Thoracic aorta (tissue), 2 donors: Measurements from ENCODE around the gene GNRHR. TPM values are rescaled to one million over a fixed set of nuclear protein-coding genes. Genes with fewer than 3 reads are reported as not detected.

Source experiments
- ATAC-seq: fragments of 150-250 bp; one replicate; pipeline ENCODE4 v1.8.0; 2017; ENCODE audit warnings: low read depth; ENCODE audit not compliant: insufficient number of reproducible peaks, low FRiP score
- DNase-seq: peaks from one replicate; pipeline ENCODE4 v3.0.0-alpha.2; 2020; ENCODE audit warnings: low spot score
- H3K27ac ChIP-seq, 2 donors: fragments of 200-600 bp; sonication (generic); 1 replicate in 1 of 2; 2 replicates in 1 of 2; pipeline ENCODE4 v1.5.1; 2016; ENCODE audit warnings: mild to moderate bottlenecking in 2 of 2, moderate library complexity in 2 of 2
- H3K27me3 ChIP-seq: fragments of 200-600 bp; sonication (generic); replicated peaks from 2 replicates; pipeline ENCODE4 v1.6.0; 2016; ENCODE audit warnings: mild to moderate bottlenecking; ENCODE audit not compliant: insufficient read depth
- H3K36me3 ChIP-seq: fragments of 200-600 bp; sonication (generic); one replicate; pipeline ENCODE4 v1.5.1; 2016
- H3K4me1 ChIP-seq, 2 donors: fragments of 200-600 bp; sonication (generic); 1 replicate in 1 of 2; 2 replicates in 1 of 2; pipeline versions ENCODE4 v1.5.1 to v1.6.0; 2016; ENCODE audit warnings: low read depth in 2 of 2, mild to moderate bottlenecking in 1 of 2; ENCODE audit not compliant: control insufficient read depth in 1 of 2
- H3K4me3 ChIP-seq: fragments of 200-600 bp; sonication (generic); 2 replicates; pipeline ENCODE4 v1.5.1; 2016; ENCODE audit warnings: mild to moderate bottlenecking
- H3K9me3 ChIP-seq: fragments of 200-600 bp; sonication (generic); 2 replicates; pipeline ENCODE4 v1.5.1; 2016
- CTCF ChIP-seq: fragments of 200-600 bp; sonication (generic); IDR thresholded peaks from one replicate; pipeline ENCODE4 v1.5.1; 2019; ENCODE audit warnings: antibody characterized with exemption
- total RNA-seq, 2 donors: library from RNA; depleted of rRNA; stranded (reverse); fragments of >200 nt; gene quantifications; one replicate each; pipeline versions ENCODE4 v1.1.0 to v1.2.3, GENCODE V29; 2016

The GNRHR gene
- total RNA-seq, 2 donors from 2014 or later, result not detected

GRCh38 chr4:67717586-67717985, 36.6 kb downstream of the GNRHR start:
- Histone ChIP-seq H3K27me3 (no peaks in the 10 kb centered on the region), H3K9me3 (no peaks in the 10 kb centered on the region), H3K4me3 (no peak overlapping the region), H3K36me3 (peaks cover 7% of the 10 kb centered on the region), H3K4me1 (no peaks in the 10 kb centered on the region), H3K27ac (no peak overlapping the region)
- DNase-seq (no peak), ATAC-seq (no peak)
- TF ChIP-seq CTCF, result no peak

- no peak for ATAC-seq
- Histone ChIP-seq H3K27ac (no peak overlapping the region), H3K4me3 (no peak overlapping the region), H3K9me3 (no peaks in the 10 kb centered on the region), H3K36me3 (no peaks in the 10 kb centered on the region), H3K27me3 (no peaks in the 10 kb centered on the region), H3K4me1 (no peaks in the 10 kb centered on the region)
- DNase-seq, result no peak
- no peak for TF ChIP-seq CTCF
Observed at GRCh38 chr4:67714955-67715354, 39.2 kb downstream of the GNRHR start.

GRCh38 chr4:67714248-67714583, 40.0 kb downstream of the GNRHR start:
- Histone ChIP-seq H3K27me3 (no peaks in the 10 kb centered on the region), H3K4me1 (no peaks in the 10 kb centered on the region), H3K27ac (no peak overlapping the region), H3K9me3 (no peaks in the 10 kb centered on the region), H3K4me3 (no peak overlapping the region), H3K36me3 (no peaks in the 10 kb centered on the region)
- ATAC-seq, result no peak
- DNase-seq, result no peak
- TF ChIP-seq CTCF, result no peak

- no peak for ATAC-seq
Observed at GRCh38 chr4:67713529-67714247, 40.5 kb downstream of the GNRHR start.

More at GRCh38 chr4:67713529-67714247, 40.5 kb downstream of the GNRHR start:
- no peak for DNase-seq
- TF ChIP-seq CTCF, result no peak
- Histone ChIP-seq H3K4me1 (no peaks in the 10 kb centered on the region), H3K27ac (no peak overlapping the region), H3K36me3 (no peaks in the 10 kb centered on the region), H3K4me3 (no peak overlapping the region), H3K27me3 (no peaks in the 10 kb centered on the region), H3K9me3 (no peaks in the 10 kb centered on the region)
